Measurements from ENCODE around the gene CXorf49.
"Not testable (repeated sequence)": the region's sequence is repeated elsewhere in the genome, so short reads cannot be mapped to it uniquely, and the experiment has no call there.

Gene CXorf49

GRCh38 chrX:71718185-71718584, at the start of gene CXorf49:
Gene CXorf49, minus strand, starts transcription at chrX:71718285. Its CDS starts 134 bp downstream, at chrX:71718151.
- POLR2A ChIA-PET; DNase-seq (ENCODE audit: extremely low spot score); CTCF ChIA-PET: not testable (repeated sequence)

DNA sequence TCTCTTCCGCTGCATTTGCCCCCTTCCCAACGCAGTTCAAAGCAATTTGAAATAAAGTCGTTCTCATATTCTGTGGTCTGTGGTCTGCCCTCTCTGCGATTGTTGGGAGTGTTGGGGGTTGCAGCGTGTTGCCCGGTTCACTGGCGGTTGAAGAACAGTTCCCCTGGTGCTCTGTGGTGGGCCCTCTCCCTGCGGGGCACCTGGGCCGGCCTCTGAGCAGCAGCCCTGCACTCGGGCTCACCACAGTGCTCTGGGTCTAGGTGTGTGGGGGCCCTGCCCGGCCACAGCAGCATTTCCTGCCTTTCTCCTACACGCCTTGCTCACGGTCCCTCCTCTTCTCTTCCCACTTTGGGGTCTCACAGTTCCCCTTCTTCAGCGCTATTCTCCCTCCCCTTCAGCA, 49.0 kb upstream of the CXorf49 start:
- CTCF ChIA-PET; DNase-seq (ENCODE audit: extremely low spot score); POLR2A ChIA-PET: not testable (repeated sequence)

- POLR2A ChIA-PET; CTCF ChIA-PET; DNase-seq (ENCODE audit: extremely low spot score): not testable (repeated sequence)
These were observed 47.5 kb upstream of the CXorf49 start for GRCh38 chrX:71765613-71766012.

DNA sequence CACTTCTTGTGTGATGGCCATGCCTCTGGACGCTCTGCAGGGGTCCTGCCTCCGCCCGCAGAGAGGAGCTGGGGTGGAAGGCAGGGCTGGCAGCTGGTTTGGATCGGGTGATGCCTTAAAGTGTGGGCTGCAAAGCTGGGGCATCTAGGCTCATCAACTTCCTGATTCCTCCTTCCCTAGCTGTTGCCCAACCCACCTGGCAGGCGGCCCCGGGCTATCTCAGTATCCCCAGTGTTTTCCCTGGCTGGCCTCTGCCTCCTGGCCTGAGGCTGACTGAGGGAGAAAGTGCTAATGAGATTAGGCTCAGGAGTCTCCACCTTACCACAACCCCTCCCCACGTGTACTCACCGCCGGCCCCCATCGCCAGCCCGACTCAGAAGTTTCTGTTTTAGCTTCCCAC, 46.7 kb upstream of the CXorf49 start:
- DNase-seq (ENCODE audit: extremely low spot score); POLR2A ChIA-PET; CTCF ChIA-PET: not testable (repeated sequence)

GRCh38 chrX:71763049-71763448, 45.0 kb upstream of the CXorf49 start, which contains the start of gene CXorf49B:
Gene CXorf49B, plus strand, starts transcription at chrX:71763349. Its CDS starts 75 bp downstream, at chrX:71763424.
- CTCF ChIA-PET; DNase-seq (ENCODE audit: extremely low spot score); POLR2A ChIA-PET: not testable (repeated sequence)

DNA sequence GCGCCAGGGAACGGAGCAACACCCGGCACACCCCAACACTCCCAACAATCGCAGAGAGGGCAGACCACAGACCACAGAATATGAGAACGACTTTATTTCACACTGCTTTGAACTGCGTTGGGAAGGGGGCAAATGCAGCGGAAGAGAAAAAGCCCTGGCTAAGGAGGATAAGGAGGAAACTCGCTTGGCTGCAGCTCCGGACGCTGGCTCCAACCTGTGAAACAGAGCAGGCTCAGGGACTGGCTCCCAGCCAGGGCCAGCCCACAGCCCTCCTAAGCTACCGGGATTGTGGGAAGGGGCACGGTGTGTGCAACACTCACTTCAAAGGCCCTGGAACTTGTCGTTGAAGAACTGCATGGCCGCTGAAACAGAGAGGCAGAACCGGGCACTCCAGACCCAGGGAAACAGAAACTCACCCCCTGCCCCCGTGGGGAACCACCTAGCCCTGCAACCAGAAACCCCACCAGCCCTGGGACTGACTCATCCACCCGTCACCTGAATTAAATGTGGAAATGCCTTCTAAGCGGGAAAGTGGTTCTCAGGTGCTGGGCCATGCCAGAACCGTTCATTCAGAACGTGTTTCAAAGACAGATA, 42.7 kb upstream of the CXorf49 start:
- POLR2A ChIA-PET; DNase-seq (ENCODE audit: extremely low spot score); CTCF ChIA-PET: not testable (repeated sequence)

DNA sequence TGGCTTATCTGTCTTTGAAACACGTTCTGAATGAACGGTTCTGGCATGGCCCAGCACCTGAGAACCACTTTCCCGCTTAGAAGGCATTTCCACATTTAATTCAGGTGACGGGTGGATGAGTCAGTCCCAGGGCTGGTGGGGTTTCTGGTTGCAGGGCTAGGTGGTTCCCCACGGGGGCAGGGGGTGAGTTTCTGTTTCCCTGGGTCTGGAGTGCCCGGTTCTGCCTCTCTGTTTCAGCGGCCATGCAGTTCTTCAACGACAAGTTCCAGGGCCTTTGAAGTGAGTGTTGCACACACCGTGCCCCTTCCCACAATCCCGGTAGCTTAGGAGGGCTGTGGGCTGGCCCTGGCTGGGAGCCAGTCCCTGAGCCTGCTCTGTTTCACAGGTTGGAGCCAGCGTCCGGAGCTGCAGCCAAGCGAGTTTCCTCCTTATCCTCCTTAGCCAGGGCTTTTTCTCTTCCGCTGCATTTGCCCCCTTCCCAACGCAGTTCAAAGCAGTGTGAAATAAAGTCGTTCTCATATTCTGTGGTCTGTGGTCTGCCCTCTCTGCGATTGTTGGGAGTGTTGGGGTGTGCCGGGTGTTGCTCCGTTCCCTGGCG, 2.3 kb upstream of the CXorf49 start:
- DNase-seq (ENCODE audit: extremely low spot score); POLR2A ChIA-PET; CTCF ChIA-PET: not testable (repeated sequence)

GRCh38 chrX:71719195-71719594, 1.1 kb upstream of the CXorf49 start:
- CTCF ChIA-PET; POLR2A ChIA-PET; DNase-seq (ENCODE audit: extremely low spot score): not testable (repeated sequence)

DNA sequence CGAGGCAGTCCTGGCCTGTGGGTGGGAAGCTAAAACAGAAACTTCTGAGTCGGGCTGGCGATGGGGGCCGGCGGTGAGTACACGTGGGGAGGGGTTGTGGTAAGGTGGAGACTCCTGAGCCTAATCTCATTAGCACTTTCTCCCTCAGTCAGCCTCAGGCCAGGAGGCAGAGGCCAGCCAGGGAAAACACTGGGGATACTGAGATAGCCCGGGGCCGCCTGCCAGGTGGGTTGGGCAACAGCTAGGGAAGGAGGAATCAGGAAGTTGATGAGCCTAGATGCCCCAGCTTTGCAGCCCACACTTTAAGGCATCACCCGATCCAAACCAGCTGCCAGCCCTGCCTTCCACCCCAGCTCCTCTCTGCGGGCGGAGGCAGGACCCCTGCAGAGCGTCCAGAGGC, 1.8 kb downstream of the CXorf49 start:
- CTCF ChIA-PET; DNase-seq (ENCODE audit: extremely low spot score); POLR2A ChIA-PET: not testable (repeated sequence)

- POLR2A ChIA-PET; DNase-seq (ENCODE audit: extremely low spot score); CTCF ChIA-PET: not testable (repeated sequence)
These were observed 2.5 kb downstream of the CXorf49 start for GRCh38 chrX:71715551-71715950.

GRCh38 chrX:71714064-71714463, 4.0 kb downstream of the CXorf49 start:
- POLR2A ChIA-PET; DNase-seq (ENCODE audit: extremely low spot score); CTCF ChIA-PET: not testable (repeated sequence)

DNA sequence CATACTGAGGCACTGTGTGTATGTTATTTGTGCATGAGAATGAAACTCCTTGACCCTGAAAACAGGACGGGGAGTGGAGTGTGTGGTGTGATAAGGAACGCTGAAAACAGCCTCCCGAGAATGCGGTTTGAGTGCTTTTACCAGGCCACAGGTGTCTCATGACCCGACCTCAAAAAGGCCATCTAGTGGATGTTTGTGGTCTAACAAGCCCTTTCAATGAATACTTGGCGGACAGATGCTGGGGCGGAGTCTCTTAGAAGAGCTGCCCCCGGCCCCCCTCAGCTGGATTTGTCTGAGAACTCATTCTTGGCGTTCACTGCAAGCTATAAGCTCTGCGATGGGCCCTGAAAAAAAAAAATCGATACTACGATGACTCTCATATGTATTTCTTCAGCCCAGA, 15.2 kb downstream of the CXorf49 start:
- DNase-seq (ENCODE audit: extremely low spot score); CTCF ChIA-PET; POLR2A ChIA-PET: not testable (repeated sequence)

DNA sequence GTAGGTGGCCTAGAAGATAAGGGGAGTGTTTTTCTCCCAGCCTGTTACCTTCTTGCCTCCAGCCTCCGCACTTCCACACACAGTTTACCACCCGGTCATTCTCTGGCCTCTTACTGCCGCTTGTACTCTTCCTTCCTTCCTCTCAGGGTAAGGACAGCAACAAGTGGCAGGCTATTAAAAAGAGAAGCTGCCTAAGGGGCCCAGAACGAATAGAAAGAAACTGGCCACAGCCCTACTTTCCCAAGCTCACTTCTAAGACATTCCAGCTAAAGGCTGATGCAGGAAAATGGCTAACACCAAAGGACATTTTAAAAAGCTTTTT, 19.1 kb downstream of the CXorf49 start:
- DNase-seq (ENCODE audit: extremely low spot score); POLR2A ChIA-PET; CTCF ChIA-PET: not testable (repeated sequence)

- DNase-seq (ENCODE audit: extremely low spot score); POLR2A ChIA-PET; CTCF ChIA-PET: not testable (repeated sequence)
These were observed 19.6 kb downstream of the CXorf49 start for GRCh38 chrX:71698299-71699022.

DNA sequence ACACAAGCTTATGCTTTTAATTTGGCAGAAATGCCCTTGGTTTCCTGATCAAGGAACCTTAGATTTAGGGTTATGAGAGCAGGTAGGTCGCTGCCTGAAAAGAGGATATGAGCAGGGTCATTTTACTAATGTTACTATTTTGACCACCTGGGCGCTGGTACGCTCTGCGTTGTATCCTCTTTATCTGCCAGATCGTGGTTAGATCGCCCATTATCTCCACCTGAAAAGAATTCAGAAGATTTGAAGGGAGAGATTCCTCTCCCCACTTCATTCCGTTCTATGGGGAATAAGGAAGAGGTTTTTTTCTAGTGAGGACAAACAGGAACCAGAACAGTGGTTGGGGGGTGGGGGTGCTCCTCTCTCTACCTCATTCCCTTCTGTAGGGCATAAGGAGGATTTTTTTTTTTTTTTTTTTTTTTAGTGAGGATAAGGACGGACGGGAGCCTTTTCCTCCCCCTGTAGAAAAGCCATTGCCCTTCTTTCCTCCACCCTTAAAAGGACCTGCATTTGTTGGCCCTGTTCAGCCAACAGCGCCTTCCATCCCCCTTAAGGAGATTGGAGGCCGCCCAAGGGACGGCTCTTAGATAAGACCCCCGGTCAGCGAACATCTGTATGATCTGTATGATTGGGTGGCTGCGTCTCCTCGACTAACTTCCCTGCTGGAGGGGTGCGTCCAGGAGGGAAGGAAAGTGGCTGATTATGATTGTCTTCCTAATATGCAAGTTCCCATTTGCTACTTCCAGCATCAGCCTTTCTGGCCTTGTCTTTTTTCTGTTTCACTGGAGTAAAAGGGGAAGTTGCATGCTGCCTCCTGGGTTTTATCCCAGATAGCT, 20.4 kb downstream of the CXorf49 start:
- CTCF ChIA-PET; POLR2A ChIA-PET; DNase-seq (ENCODE audit: extremely low spot score): not testable (repeated sequence)

DNA sequence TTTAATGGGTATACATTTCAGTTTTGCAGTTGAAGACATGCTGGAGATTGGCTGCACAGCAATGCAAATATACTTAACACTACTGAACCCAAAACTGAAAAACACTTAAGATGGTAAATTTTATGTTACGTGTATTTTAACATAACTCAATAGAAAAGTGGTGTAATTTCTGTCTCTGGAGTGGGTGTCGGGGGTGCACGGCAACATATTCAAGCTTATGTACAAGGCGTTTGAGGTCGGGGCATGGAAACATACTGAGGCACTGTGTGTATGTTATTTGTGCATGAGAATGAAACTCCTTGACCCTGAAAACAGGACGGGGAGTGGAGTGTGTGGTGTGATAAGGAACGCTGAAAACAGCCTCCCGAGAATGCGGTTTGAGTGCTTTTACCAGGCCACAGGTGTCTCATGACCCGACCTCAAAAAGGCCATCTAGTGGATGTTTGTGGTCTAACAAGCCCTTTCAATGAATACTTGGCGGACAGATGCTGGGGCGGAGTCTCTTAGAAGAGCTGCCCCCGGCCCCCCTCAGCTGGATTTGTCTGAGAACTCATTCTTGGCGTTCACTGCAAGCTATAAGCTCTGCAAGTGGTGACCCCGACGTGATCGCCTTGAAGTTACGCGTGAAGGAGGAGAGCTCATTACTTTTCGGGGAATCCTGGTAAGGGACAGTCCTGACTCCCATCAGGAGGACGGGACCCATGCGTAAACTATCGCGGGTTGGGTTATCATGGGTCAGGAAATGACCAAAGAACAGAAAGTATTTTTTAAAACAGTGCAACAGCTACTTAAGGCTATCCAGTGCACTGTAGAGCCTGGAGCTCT, 21.2 kb downstream of the CXorf49 start:
- CTCF ChIA-PET; DNase-seq (ENCODE audit: extremely low spot score); POLR2A ChIA-PET: not testable (repeated sequence)
